Esophagus muscularis mucosa (tissue), 3 donors: ENCODE results near the gene CCDC9B.

ENCODE experiments used
- CTCF ChIP-seq, 3 experiments: fragments of 200-600 bp in 2 of 3; fragments of 450-650 bp in 1 of 3; sonication (generic) in 2 of 3; IDR thresholded peaks; one replicate each; pipeline ENCODE4 v1.5.1; 2017 to 2019; ENCODE audit warnings: antibody characterized with exemption in 3 of 3, mild to moderate bottlenecking in 2 of 3, moderate library complexity in 1 of 3
- POLR2A ChIP-seq: fragments of 450-650 bp; IDR thresholded peaks from one replicate; pipeline ENCODE4 v1.6.1; 2017; ENCODE audit warnings: antibody characterized with exemption, moderate library complexity, mild to moderate bottlenecking, low read depth

DNA sequence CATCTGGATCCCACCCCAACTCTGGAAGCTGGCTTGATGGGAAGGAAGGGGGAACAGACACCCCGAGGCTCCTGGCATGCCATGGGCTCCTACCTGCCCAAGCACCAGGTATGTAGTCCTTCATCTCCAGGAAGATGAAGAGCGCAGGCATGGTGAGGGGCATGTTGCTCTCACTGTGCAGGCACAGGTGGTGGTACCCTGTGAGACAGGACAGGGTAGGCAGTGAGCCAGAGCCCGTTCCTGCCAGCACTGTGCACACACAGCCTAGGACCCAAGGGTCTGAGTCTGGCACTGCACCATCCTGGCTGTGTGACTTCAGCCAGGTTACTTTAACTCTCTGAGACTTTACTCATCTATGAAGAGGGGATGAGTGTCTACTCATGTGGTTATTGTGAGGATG is 48.5 kb downstream of the CCDC9B start:
- TF ChIP-seq CTCF (IDR thresholded peaks at IDR 0.05) (no peak), POLR2A (no peak)
